ENCODE results near the gene SLC30A10. TPM values are rescaled to one million over a fixed set of nuclear protein-coding genes. Genes with fewer than 3 reads are reported as not detected.

Gene SLC30A10
- total and polyA plus RNA-seq, 2 of the 13 experiments (the other 11 are each of a cell fraction or from before 2014, with no cell fraction given) = 20.9 to 30.2 TPM

- TF ChIP-seq STAT6 (CRISPR knock-in tag; IDR thresholded peaks at IDR 0.05; ENCODE audit: borderline replicate concordance) (no peak), SMC3 (IDR thresholded peaks at IDR 0.05; ENCODE audit: low read length) (no peak), ZNF703 (CRISPR knock-in tag; IDR thresholded peaks at IDR 0.05; ENCODE audit: borderline replicate concordance) (no peak), ZNF646 (CRISPR knock-in tag; IDR thresholded peaks at IDR 0.05) (no peak), THAP11 (CRISPR knock-in tag; IDR thresholded peaks at IDR 0.05) (0 out of 2 replicates have a peak, but pooled peaks have one; percentile 21), LCORL (IDR thresholded peaks at IDR 0.05) (peak; percentile 59; the same call in 1 of the 2 replicates), LCORL (CRISPR knock-in tag; IDR thresholded peaks at IDR 0.05) (peak; percentile 51; the same call in 1 of the 2 replicates), RFX3 (CRISPR knock-in tag; IDR thresholded peaks at IDR 0.05) (no peak), NCOA2 (CRISPR knock-in tag; IDR thresholded peaks at IDR 0.05) (peak; percentile 46; the same call in 1 of the 2 replicates), ZNF18 (CRISPR knock-in tag; IDR thresholded peaks at IDR 0.05; ENCODE audit: insufficient replicate concordance) (no peak), USF2 (IDR thresholded peaks at IDR 0.05; ENCODE audit: low read depth, low read length) (no peak), USF2 (CRISPR knock-in tag; IDR thresholded peaks at IDR 0.05; ENCODE audit: borderline replicate concordance) (no peak), POLR2AphosphoS5 (IDR thresholded peaks at IDR 0.05; ENCODE audit: low read depth, low read length) (no peak), ZNF33A (CRISPR knock-in tag; IDR thresholded peaks at IDR 0.05; ENCODE audit: borderline replicate concordance) (peak; percentile 29; the same call in 1 of the 2 replicates), ZNF546 (CRISPR knock-in tag; conservative IDR thresholded peaks at IDR 0.05) (no peak), ZNF260 (CRISPR knock-in tag; IDR thresholded peaks at IDR 0.05; ENCODE audit: borderline replicate concordance, low read depth) (no peak), ADNP (CRISPR knock-in tag; IDR thresholded peaks at IDR 0.05) (no peak)
Observed at GRCh38 chr1:219954736-219955421, 26.5 kb upstream of the SLC30A10 start (continued).
